NB4 (cell line): Measurements from ENCODE around the gene RABAC1.

Experiments
- DNase-seq: peaks from one replicate; pipeline ENCODE4 v3.0.0; 2010; ENCODE audit warnings: low read depth
- H3K4me3 ChIP-seq: one replicate; pipeline ENCODE4 v1.5.1; 2011; ENCODE audit warnings: mild to moderate bottlenecking, low read depth, low read length, moderate library complexity
- CTCF ChIP-seq: IDR thresholded peaks from one replicate; pipeline ENCODE4 v1.5.1; 2012; ENCODE audit warnings: low read depth, low read length
- MAX ChIP-seq: IDR thresholded peaks from 2 replicates; pipeline ENCODE4 v1.6.1; 2011; ENCODE audit warnings: low read depth, low read length
- MYC ChIP-seq: IDR thresholded peaks from 2 replicates; pipeline ENCODE4 v1.6.1; 2011; ENCODE audit warnings: low read depth, low read length
- POLR2A ChIP-seq: IDR thresholded peaks from 2 replicates; pipeline ENCODE4 v1.6.1; 2011; ENCODE audit warnings: mild to moderate bottlenecking; ENCODE audit not compliant: insufficient read length; ENCODE audit errors: extremely low read depth

The RABAC1 gene

GRCh38 chr19:41921577-41922576 lies 37.2 kb downstream of the RABAC1 start:
- H3K4me3 ChIP-seq, result no peak overlapping the region
- DNase-seq, result no peak
- TF ChIP-seq CTCF (no peak), POLR2A (no peak)

GRCh38 chr19:41920882-41921576 lies 38.1 kb downstream of the RABAC1 start:
- no peak for DNase-seq
- TF ChIP-seq MAX (no peak), MYC (no peak), POLR2A (no peak), CTCF (no peak)
- no peak overlapping the region for H3K4me3 ChIP-seq

- H3K4me3 ChIP-seq, result no peak overlapping the region
- no peak for TF ChIP-seq CTCF
- no peak for TF ChIP-seq MAX
- no peak for TF ChIP-seq POLR2A
- no peak for DNase-seq
These were observed 39.0 kb downstream of the RABAC1 start for GRCh38 chr19:41919948-41920712.

GRCh38 chr19:41918653-41919244 lies 40.4 kb downstream of the RABAC1 start:
- no peak for DNase-seq
- TF ChIP-seq CTCF (no peak), POLR2A (no peak), MYC (no peak), MAX (no peak)
- no peak overlapping the region for H3K4me3 ChIP-seq

- H3K4me3 ChIP-seq, result no peak overlapping the region
- TF ChIP-seq MYC (no peak), MAX (no peak), POLR2A (no peak), CTCF (no peak)
- DNase-seq, result no peak
These were observed 41.0 kb downstream of the RABAC1 start for GRCh38 chr19:41918095-41918494.
